B cell (primary cell): ENCODE measurements around the gene ELMOD3.

Experiments
- EZH2 ChIP-seq: IDR thresholded peaks from 2 replicates; pipeline ENCODE4 v1.6.1; 2012; ENCODE audit warnings: borderline replicate concordance, low read depth, mild to moderate bottlenecking, moderate library complexity, low read length; ENCODE audit not compliant: insufficient read depth, poor library complexity, severe bottlenecking
- TF ChIP-seq, protein P1 (sequence below): fragments of 200-600 bp; IDR thresholded peaks from one replicate; pipeline ENCODE4 v1.8.0; 2022; ENCODE audit warnings: antibody characterized with exemption, mild to moderate bottlenecking

GRCh38 chr2:85380048-85380447 is 25.5 kb downstream of the ELMOD3 start:
- TF ChIP-seq, protein P1, sequence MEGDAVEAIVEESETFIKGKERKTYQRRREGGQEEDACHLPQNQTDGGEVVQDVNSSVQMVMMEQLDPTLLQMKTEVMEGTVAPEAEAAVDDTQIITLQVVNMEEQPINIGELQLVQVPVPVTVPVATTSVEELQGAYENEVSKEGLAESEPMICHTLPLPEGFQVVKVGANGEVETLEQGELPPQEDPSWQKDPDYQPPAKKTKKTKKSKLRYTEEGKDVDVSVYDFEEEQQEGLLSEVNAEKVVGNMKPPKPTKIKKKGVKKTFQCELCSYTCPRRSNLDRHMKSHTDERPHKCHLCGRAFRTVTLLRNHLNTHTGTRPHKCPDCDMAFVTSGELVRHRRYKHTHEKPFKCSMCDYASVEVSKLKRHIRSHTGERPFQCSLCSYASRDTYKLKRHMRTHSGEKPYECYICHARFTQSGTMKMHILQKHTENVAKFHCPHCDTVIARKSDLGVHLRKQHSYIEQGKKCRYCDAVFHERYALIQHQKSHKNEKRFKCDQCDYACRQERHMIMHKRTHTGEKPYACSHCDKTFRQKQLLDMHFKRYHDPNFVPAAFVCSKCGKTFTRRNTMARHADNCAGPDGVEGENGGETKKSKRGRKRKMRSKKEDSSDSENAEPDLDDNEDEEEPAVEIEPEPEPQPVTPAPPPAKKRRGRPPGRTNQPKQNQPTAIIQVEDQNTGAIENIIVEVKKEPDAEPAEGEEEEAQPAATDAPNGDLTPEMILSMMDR, result no peak
- no peak for TF ChIP-seq EZH2
